ENCODE data around the gene SLC1A7. TPM values are rescaled to one million over a fixed set of nuclear protein-coding genes. Genes with fewer than 3 reads are reported as not detected.

Gene SLC1A7
- total RNA-seq, 4 donors from 2014 or later = 4.7 to 12.8 (median 9.4) TPM; not detected in 1

DNA sequence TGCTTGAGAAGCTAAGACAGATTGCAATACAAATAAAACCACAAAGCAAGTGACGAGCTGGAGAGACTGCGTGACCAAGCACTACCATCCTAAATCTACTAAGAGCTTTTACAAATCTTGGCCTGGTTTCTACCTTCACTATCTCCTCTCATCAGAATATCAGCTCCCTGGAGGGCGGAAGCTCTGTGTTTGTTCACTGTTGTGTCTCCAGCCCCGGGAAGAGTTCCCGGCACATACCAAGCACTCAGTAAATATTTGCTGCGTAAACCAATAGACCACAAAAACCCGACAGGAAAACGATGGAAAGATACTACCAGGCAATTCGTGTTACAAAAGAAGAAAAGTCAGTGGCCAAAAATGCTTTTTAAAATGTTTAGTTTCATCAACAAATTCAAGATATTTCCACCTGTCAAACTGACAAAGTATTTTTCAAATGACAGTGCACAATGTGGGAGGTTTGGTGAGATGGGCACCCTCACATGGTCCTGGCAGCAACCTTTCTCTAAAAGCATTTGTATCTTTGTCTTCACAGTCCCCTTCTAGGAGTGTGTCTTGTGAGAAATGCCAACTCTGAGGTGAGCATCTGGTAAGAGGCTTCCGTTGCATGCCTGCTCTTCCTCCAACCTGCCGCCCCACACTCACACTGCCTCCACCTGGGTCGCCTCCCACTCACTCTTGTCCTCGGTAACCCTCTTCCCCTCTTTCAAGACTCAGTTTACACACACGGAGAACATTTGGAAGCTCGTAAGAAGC, 34.7 kb downstream of the SLC1A7 start:
- H3K4me1 ChIP-seq = peaks cover 0 to 34% (median 3%) of the 10 kb centered on the region in 4 donors
- DNase-seq = no peak
- no peak for TF ChIP-seq POLR2A (IDR thresholded peaks at IDR 0.05)
- TF ChIP-seq, protein P1, sequence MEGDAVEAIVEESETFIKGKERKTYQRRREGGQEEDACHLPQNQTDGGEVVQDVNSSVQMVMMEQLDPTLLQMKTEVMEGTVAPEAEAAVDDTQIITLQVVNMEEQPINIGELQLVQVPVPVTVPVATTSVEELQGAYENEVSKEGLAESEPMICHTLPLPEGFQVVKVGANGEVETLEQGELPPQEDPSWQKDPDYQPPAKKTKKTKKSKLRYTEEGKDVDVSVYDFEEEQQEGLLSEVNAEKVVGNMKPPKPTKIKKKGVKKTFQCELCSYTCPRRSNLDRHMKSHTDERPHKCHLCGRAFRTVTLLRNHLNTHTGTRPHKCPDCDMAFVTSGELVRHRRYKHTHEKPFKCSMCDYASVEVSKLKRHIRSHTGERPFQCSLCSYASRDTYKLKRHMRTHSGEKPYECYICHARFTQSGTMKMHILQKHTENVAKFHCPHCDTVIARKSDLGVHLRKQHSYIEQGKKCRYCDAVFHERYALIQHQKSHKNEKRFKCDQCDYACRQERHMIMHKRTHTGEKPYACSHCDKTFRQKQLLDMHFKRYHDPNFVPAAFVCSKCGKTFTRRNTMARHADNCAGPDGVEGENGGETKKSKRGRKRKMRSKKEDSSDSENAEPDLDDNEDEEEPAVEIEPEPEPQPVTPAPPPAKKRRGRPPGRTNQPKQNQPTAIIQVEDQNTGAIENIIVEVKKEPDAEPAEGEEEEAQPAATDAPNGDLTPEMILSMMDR (IDR thresholded peaks at IDR 0.05) = no peak

DNA sequence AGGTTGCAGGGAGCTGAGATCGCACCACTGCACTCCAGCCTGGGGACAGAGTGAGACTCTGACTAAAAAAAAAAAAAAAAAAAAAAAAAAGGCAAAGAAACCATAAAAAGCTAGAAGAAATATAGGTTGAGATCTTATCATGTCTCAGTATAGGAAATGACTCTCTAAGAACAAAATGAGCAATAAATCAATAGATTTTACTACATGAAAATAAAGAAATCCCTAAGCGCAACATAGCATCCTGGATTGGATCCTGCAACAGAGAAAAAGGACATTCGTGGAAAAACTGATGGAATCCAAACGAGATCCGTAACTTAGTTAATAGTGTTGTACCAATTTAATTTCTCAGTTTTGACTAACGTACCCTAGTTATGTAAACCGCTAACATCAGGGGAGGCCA, 35.3 kb downstream of the SLC1A7 start:
- no peak for TF ChIP-seq POLR2A (IDR thresholded peaks at IDR 0.05)
- TF ChIP-seq, protein P1 (IDR thresholded peaks at IDR 0.05) = no peak
- H3K4me1 ChIP-seq = peaks cover 0 to 34% (median 3%) of the 10 kb centered on the region in 4 donors
- H3K27me3 ChIP-seq = no peaks in the 10 kb centered on the region
- no peak overlapping the region for H3K4me3 ChIP-seq
- H3K36me3 ChIP-seq = no peaks in the 10 kb centered on the region
- DNase-seq = no peak
- no peaks in the 10 kb centered on the region for H3K9me3 ChIP-seq
- no peak overlapping the region for H3K27ac ChIP-seq

More for the DNA sequence above, 34.7 kb downstream of the SLC1A7 start:
- no peaks in the 10 kb centered on the region for H3K36me3 ChIP-seq
- no peak overlapping the region for H3K4me3 ChIP-seq
- no peaks in the 10 kb centered on the region for H3K27me3 ChIP-seq
- peak overlapping the region in 2 of 4 donors; percentile 15 to 27 for H3K27ac ChIP-seq
- H3K9me3 ChIP-seq = no peaks in the 10 kb centered on the region

DNA sequence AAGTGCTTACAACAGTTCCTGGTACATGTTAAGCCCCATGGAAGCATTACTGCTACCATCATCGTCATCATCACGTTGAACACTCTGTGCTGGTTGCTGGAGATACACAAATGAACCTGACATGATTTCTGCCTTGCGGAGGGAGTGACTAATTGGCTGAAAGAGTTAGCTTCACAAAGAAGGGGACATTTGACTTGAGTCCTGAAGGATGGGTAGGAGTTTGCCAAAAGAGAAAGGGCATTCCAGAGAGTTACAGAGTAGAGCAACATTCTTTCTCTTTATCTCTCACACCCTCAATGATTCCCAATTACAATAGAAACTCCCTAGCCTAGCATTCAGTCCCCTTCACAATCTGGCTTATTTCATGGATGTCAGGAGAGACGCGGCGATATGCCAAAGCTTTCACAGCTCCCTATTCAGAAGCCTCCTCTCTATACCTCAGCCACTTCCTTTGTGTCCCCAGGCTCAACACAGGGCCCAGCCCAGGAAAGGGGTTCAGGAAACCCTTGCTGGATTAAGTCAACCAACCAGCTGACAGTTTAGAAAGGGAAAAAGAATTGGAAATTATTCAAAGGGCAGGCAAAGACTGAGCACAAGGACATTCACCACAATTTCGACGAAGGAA, 38.0 kb downstream of the SLC1A7 start:
- DNase-seq = no peak
- H3K4me3 ChIP-seq = no peak overlapping the region
- H3K27ac ChIP-seq = no peak overlapping the region
- TF ChIP-seq, protein P1 (IDR thresholded peaks at IDR 0.05) = no peak
- peaks cover 0 to 9% (median 0%) of the 10 kb centered on the region in 4 donors for H3K4me1 ChIP-seq
- no peaks in the 10 kb centered on the region for H3K27me3 ChIP-seq
- H3K36me3 ChIP-seq = no peaks in the 10 kb centered on the region
- H3K9me3 ChIP-seq = no peaks in the 10 kb centered on the region

DNA sequence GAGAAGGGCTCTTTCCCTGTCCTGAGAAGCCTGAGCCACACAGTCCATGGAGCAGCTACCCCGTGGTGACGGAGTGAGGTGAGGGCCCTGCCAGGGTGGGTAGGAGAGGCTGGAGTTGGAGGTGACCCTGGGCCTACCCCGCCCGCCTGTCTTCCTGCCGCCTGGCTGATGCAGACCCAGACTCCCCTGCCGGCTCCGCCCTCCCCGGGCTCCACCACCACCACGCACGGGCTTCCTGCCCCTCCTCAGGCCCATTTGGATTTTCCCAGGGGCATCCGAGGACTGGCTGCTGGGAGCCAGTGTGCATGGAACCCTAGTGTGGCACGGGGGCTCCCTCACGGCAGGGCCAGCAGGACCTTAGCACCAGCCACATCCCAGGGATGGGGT, 47.9 kb downstream of the SLC1A7 start:
- H3K36me3 ChIP-seq = no peaks in the 10 kb centered on the region
- no peaks in the 10 kb centered on the region for H3K27me3 ChIP-seq
- no peak for DNase-seq
- H3K27ac ChIP-seq = no peak overlapping the region
- H3K4me3 ChIP-seq = no peak overlapping the region
- TF ChIP-seq, protein P1 (IDR thresholded peaks at IDR 0.05) = no peak
- TF ChIP-seq POLR2A (IDR thresholded peaks at IDR 0.05) = no peak
- peaks cover 0 to 12% (median 0%) of the 10 kb centered on the region in 4 donors for H3K4me1 ChIP-seq
- H3K9me3 ChIP-seq = no peaks in the 10 kb centered on the region

DNA sequence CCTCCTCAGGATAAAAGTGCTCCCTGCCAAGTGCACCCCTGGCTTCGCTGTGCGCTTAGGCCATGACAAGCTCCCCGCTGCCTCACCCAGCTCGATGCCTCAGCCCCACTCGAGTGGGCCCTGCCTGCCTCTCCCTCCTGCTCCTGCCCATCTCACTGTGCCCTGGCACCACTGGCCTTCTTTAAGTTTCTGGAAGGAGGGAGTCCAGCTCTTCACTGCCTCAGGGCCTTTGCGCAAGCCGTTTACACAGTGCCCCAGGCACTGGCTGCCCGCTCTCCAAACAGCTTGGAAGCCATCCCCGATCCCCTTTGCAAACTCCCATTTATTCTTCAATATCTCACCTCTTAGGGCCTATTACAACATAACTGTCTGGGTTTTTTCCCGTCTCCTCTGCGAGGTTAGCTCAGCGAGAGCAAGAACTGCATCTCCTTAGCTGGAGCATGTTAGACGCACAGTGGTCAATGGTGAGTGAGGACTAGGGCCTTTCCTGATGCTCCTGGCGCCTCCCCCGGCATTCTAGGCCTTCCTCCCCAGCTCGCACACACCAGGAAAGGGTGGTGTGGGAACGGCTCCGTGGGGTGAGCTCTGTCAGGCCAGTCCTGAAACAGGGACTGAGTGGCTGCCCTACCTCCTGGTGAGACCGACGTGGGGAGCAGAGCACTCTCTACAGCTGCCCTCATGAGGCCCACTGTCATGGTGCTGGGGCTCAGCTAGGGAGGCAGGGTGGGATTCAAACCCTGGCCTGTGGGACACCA, 48.5 kb downstream of the SLC1A7 start:
- Histone ChIP-seq H3K4me3 (no peak overlapping the region), H3K27me3 (no peaks in the 10 kb centered on the region), H3K27ac (no peak overlapping the region), H3K36me3 (no peaks in the 10 kb centered on the region), H3K9me3 (no peaks in the 10 kb centered on the region), H3K4me1 (peaks cover 0 to 17% (median 0%) of the 10 kb centered on the region in 4 donors)
- DNase-seq = no peak
- TF ChIP-seq, protein P1 (IDR thresholded peaks at IDR 0.05) = no peak

Data from Peyer's patch (tissue), 4 donors.